ENCODE measurements around the gene AACS.

Gene AACS

DNA sequence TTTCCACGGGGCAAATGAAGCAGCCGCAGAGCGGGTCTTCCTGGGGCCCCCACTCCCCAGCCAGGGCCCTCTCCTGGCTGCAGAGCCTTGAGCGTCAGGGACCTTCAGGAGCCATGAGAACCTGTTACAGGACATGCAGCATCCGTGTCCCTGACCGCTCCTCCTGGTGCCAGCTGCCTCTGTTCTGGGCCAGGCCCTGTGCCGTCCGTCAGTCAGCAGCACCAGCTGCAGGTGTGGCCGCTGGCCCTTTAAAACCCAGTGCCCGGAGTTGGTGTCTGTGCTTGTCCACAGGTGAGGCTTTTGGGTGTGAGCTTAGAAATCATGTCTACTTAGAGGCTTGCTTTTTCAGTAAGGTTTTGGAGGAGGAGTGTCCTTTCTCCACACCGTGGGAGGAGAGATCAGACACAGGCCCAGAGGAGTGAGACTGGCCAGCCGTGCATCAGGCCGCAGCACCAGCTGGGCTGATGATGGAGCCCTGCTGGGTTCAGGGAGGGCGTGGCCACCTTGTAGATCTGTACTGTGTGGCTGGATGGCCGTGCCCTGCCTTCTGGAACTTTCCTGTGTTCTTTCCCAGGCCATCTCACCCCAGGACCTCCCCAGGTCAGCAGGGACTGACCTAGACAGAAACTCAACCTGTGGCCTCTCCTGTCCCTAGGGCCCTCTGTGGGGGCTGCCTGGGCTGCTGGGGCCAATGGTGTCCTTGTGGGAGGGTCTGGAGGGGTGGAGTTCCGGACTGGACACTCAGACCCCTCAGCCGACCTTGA lies 27.1 kb downstream of the AACS start:
- Histone ChIP-seq H3F3A (ENCODE audit: insufficient read depth, low read length) (no peaks in the 10 kb centered on the region), H3K4me1 (ENCODE audit: low read length) (no peaks in the 10 kb centered on the region), H3K27me3 (replicated peaks; ENCODE audit: insufficient read depth, low read length) (no peaks in the 10 kb centered on the region), H2AFZ (ENCODE audit: low read length) (no peak overlapping the region), H3K4me3 (ENCODE audit: low read length) (no peak overlapping the region), H3K9me2 (replicated peaks; ENCODE audit: insufficient read depth, low read length) (no peaks in the 10 kb centered on the region), H3K79me2 (ENCODE audit: low read length) (no peaks in the 10 kb centered on the region), H4K20me1 (ENCODE audit: insufficient read depth, low read length) (no peaks in the 10 kb centered on the region), H3K36me3 (replicated peaks; ENCODE audit: insufficient read depth, low read length) (no peaks in the 10 kb centered on the region), H3K4me2 (ENCODE audit: low read depth, low read length) (no peak overlapping the region), H3K9ac (ENCODE audit: low read length) (no peak overlapping the region), H3K27ac (ENCODE audit: low read length) (no peak overlapping the region), H3K9me3 (replicated peaks; ENCODE audit: insufficient read depth, low read length) (no peaks in the 10 kb centered on the region)
- no peak for DNase-seq
- TF ChIP-seq EZH2phosphoT487 (IDR thresholded peaks at IDR 0.05; ENCODE audit: low read length) (no peak), EZH2 (optimal IDR thresholded peaks at IDR 0.05; ENCODE audit: low read depth, low read length) (no peak)
- TF ChIP-seq, protein P1, sequence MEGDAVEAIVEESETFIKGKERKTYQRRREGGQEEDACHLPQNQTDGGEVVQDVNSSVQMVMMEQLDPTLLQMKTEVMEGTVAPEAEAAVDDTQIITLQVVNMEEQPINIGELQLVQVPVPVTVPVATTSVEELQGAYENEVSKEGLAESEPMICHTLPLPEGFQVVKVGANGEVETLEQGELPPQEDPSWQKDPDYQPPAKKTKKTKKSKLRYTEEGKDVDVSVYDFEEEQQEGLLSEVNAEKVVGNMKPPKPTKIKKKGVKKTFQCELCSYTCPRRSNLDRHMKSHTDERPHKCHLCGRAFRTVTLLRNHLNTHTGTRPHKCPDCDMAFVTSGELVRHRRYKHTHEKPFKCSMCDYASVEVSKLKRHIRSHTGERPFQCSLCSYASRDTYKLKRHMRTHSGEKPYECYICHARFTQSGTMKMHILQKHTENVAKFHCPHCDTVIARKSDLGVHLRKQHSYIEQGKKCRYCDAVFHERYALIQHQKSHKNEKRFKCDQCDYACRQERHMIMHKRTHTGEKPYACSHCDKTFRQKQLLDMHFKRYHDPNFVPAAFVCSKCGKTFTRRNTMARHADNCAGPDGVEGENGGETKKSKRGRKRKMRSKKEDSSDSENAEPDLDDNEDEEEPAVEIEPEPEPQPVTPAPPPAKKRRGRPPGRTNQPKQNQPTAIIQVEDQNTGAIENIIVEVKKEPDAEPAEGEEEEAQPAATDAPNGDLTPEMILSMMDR (IDR thresholded peaks at IDR 0.05; ENCODE audit: low read length): no peak

DNA sequence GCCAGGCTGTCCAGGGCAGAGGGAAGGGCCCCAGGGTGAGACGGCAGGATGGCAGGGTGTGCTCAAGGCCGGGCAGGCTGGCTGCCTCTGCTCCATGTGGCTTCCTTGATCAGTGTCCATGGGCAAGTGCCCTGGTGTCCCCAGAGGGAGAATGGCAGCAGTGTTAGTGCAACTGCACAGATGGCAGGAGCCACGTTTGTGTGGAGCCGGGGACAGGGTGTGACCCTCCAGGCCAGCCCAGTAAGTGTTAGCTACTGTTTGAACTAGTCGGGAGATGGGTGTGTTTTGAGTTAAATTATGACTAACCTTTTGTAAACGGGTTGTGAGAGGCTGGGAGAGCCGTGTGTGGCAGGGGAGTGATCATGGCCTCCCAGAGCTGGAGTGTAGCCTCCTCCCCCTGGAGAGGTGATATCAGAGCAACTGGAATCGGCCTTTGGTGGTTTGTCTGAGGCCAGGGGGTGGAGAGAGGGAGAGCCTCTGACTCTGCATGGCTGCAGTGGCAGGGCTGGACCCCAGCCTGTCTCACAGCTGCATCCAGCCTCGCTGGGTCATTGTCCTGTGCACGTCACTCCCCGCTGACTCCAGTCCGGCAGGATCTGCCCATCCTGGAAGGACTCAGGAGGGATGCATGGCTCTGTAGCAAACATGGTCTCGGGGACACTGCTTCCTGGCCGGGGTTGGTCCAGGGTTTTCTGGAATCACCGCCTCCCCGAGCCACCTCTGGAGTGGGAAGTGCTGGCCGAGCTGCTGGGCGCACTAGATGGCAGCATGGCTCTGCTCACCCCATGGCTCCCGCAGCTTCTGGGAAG lies 27.8 kb downstream of the AACS start:
- no peaks in the 10 kb centered on the region for H3K36me3 ChIP-seq (replicated peaks; ENCODE audit: insufficient read depth, low read length)
- no peaks in the 10 kb centered on the region for H3K9me3 ChIP-seq (replicated peaks; ENCODE audit: insufficient read depth, low read length)
- no peak overlapping the region for H3K4me3 ChIP-seq (ENCODE audit: low read length)
- H3K9ac ChIP-seq (ENCODE audit: low read length): no peak overlapping the region
- no peaks in the 10 kb centered on the region for H4K20me1 ChIP-seq (ENCODE audit: insufficient read depth, low read length)
- DNase-seq: no peak
- TF ChIP-seq, protein P1 (IDR thresholded peaks at IDR 0.05; ENCODE audit: low read length): no peak
- no peak for TF ChIP-seq EZH2phosphoT487 (IDR thresholded peaks at IDR 0.05; ENCODE audit: low read length)
- TF ChIP-seq EZH2 (optimal IDR thresholded peaks at IDR 0.05; ENCODE audit: low read depth, low read length): no peak
- no peak overlapping the region for H3K27ac ChIP-seq (ENCODE audit: low read length)
- no peaks in the 10 kb centered on the region for H3K79me2 ChIP-seq (ENCODE audit: low read length)
- no peaks in the 10 kb centered on the region for H3F3A ChIP-seq (ENCODE audit: insufficient read depth, low read length)
- H3K27me3 ChIP-seq (replicated peaks; ENCODE audit: insufficient read depth, low read length): no peaks in the 10 kb centered on the region
- no peak overlapping the region for H3K4me2 ChIP-seq (ENCODE audit: low read depth, low read length)
- H3K9me2 ChIP-seq (replicated peaks; ENCODE audit: insufficient read depth, low read length): no peaks in the 10 kb centered on the region
- no peak overlapping the region for H2AFZ ChIP-seq (ENCODE audit: low read length)
- no peaks in the 10 kb centered on the region for H3K4me1 ChIP-seq (ENCODE audit: low read length)

DNA sequence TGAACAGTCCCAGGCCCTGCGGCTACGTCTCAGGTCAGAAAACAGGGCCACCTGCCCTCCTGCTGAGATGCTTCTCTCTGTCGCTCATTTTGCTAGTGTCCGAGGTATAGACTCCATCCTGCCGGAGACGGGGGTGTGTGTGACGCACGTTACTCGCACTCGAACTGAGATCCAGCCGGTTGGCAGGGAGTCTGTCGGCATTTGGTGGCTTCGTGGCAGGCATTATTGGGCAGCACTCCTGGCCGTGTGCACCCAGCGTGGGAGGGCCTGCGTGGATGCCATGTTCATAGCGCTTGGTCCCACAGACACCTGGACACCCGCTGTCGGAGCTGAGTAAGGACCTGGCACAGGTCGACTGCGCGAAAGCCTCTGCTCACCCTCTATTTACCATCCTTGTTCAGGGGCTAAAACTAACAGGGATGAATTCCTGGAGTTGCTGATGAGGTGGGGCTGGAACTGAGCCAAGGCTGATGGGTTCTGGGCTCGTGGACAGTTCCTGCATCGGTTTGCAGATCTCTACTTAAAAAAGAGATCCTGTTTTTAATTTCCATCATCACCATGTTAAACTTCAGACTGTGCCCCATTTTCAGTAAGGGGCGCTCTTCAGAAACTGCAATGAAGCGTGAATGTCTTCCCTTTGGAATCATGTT lies 28.6 kb downstream of the AACS start:
- Histone ChIP-seq H3K9me2 (replicated peaks; ENCODE audit: insufficient read depth, low read length) (no peaks in the 10 kb centered on the region), H3F3A (ENCODE audit: insufficient read depth, low read length) (no peaks in the 10 kb centered on the region), H3K79me2 (ENCODE audit: low read length) (no peaks in the 10 kb centered on the region), H3K36me3 (replicated peaks; ENCODE audit: insufficient read depth, low read length) (no peaks in the 10 kb centered on the region), H2AFZ (ENCODE audit: low read length) (no peak overlapping the region), H3K9ac (ENCODE audit: low read length) (no peak overlapping the region), H3K9me3 (replicated peaks; ENCODE audit: insufficient read depth, low read length) (no peaks in the 10 kb centered on the region), H3K4me2 (ENCODE audit: low read depth, low read length) (no peak overlapping the region), H3K27ac (ENCODE audit: low read length) (no peak overlapping the region), H3K4me3 (ENCODE audit: low read length) (no peak overlapping the region), H4K20me1 (ENCODE audit: insufficient read depth, low read length) (no peaks in the 10 kb centered on the region), H3K27me3 (replicated peaks; ENCODE audit: insufficient read depth, low read length) (no peaks in the 10 kb centered on the region), H3K4me1 (ENCODE audit: low read length) (no peaks in the 10 kb centered on the region)
- DNase-seq: no peak
- no peak for TF ChIP-seq EZH2 (optimal IDR thresholded peaks at IDR 0.05; ENCODE audit: low read depth, low read length)
- no peak for TF ChIP-seq EZH2phosphoT487 (IDR thresholded peaks at IDR 0.05; ENCODE audit: low read length)
- TF ChIP-seq, protein P1 (IDR thresholded peaks at IDR 0.05; ENCODE audit: low read length): no peak

Data from MM.1S (cell line).